Neural cell (in vitro differentiated cells): ENCODE measurements around the gene TTC39C. TPM values are rescaled to one million over a fixed set of nuclear protein-coding genes. Genes with fewer than 3 reads are reported as not detected.

ENCODE experiments used
- H2AFZ ChIP-seq: fragments of 200-600, 300-800 bp; sonication (generic), shearing (Covaris generic); 2 replicates; pipeline ENCODE4 v1.6.0; 2014; ENCODE audit warnings: low read depth, mild to moderate bottlenecking, antibody characterized with exemption, low read length, moderate library complexity
- H3F3A ChIP-seq: fragments of 200-600 bp; shearing (Covaris generic); 2 replicates; pipeline ENCODE4 v1.6.1; 2016; ENCODE audit warnings: mild to moderate bottlenecking, moderate library complexity, mixed read lengths, antibody characterized with exemption, low read length; ENCODE audit not compliant: insufficient read depth, poor library complexity, severe bottlenecking
- H3K27ac ChIP-seq: fragments of 200-600, 300-800 bp; sonication (generic), shearing (Covaris generic); 2 replicates; pipeline ENCODE4 v1.5.1; 2014; ENCODE audit warnings: mild to moderate bottlenecking, low read length, moderate library complexity
- H3K27me3 ChIP-seq: fragments of 300-800, 200-600 bp; sonication (generic), shearing (Covaris generic); 2 replicates; pipeline ENCODE4 v1.6.0; 2014; ENCODE audit warnings: mild to moderate bottlenecking, low read depth, low read length, moderate library complexity; ENCODE audit not compliant: insufficient read depth
- H3K36me3 ChIP-seq: fragments of 300-800, 200-600 bp; sonication (generic), shearing (Covaris generic); 2 replicates; pipeline ENCODE4 v1.5.1; 2014; ENCODE audit warnings: mild to moderate bottlenecking, antibody characterized with exemption, low read length, moderate library complexity; ENCODE audit not compliant: insufficient read depth
- H3K4me2 ChIP-seq: fragments of 300-800, 200-600 bp; sonication (generic), shearing (Covaris generic); 2 replicates; pipeline ENCODE4 v1.6.0; 2014; ENCODE audit warnings: mild to moderate bottlenecking, low read length
- H3K4me3 ChIP-seq: fragments of 300-800, 200-600 bp; sonication (generic), shearing (Covaris generic); 2 replicates; pipeline ENCODE4 v1.5.1; 2014; ENCODE audit warnings: mild to moderate bottlenecking, low read length, moderate library complexity
- H3K79me2 ChIP-seq: fragments of 200-600 bp; shearing (Covaris generic); replicated peaks from 2 replicates; pipeline ENCODE4 v1.6.0; 2014; ENCODE audit warnings: mild to moderate bottlenecking, low read length, moderate library complexity; ENCODE audit not compliant: insufficient read depth
- H3K9ac ChIP-seq: fragments of 300-800, 200-600 bp; sonication (generic), shearing (Covaris generic); 2 replicates; pipeline ENCODE4 v1.6.1; 2016; ENCODE audit warnings: mild to moderate bottlenecking, low read length, mixed read lengths
- H3K9me2 ChIP-seq: fragments of 200-600 bp; shearing (Covaris generic); 2 replicates; pipeline ENCODE4 v1.6.1; 2016; ENCODE audit warnings: mild to moderate bottlenecking, low read length, mixed read lengths; ENCODE audit not compliant: insufficient read depth
- H3K9me3 ChIP-seq: fragments of 200-600, 300-800 bp; sonication (generic), shearing (Covaris generic); 2 replicates; pipeline ENCODE4 v1.6.1; 2016; ENCODE audit warnings: mild to moderate bottlenecking, mixed run types, low read length, moderate library complexity, mixed read lengths
- H4K20me1 ChIP-seq: fragments of 200-600 bp; shearing (Covaris generic); 2 replicates; pipeline ENCODE4 v1.6.1; 2016; ENCODE audit warnings: mild to moderate bottlenecking, mixed run types; ENCODE audit not compliant: insufficient read depth
- CTCF ChIP-seq: fragments of 450-650 bp; IDR thresholded peaks from 2 replicates; pipeline ENCODE4 v1.5.1; 2014; ENCODE audit warnings: antibody characterized with exemption, mild to moderate bottlenecking, moderate library complexity; ENCODE audit not compliant: poor library complexity, severe bottlenecking
- EP300 ChIP-seq: fragments of 450-650 bp; conservative IDR thresholded peaks from 2 replicates; pipeline ENCODE4 v1.6.1; 2014; ENCODE audit warnings: antibody characterized with exemption, mild to moderate bottlenecking, moderate library complexity; ENCODE audit not compliant: poor library complexity, severe bottlenecking
- EZH2 ChIP-seq: fragments of 200-600, 300-800 bp; shearing (Covaris generic), sonication (generic); IDR thresholded peaks from 2 replicates; pipeline ENCODE4 v1.6.1; 2014; ENCODE audit warnings: antibody characterized with exemption, low read length, borderline replicate concordance, mild to moderate bottlenecking; ENCODE audit not compliant: insufficient read depth, poor library complexity, severe bottlenecking
- MXI1 ChIP-seq: fragments of 450-650 bp; conservative IDR thresholded peaks from 2 replicates; pipeline ENCODE4 v1.6.1; 2014; ENCODE audit warnings: antibody characterized with exemption, mild to moderate bottlenecking; ENCODE audit not compliant: poor library complexity, severe bottlenecking
- POLR2AphosphoS5 ChIP-seq: IDR thresholded peaks from 2 replicates; pipeline ENCODE4 v1.6.1; 2012
- RAD21 ChIP-seq: fragments of 450-650 bp; conservative IDR thresholded peaks from 2 replicates; pipeline ENCODE4 v1.6.1; 2014; ENCODE audit warnings: antibody characterized with exemption, mild to moderate bottlenecking, moderate library complexity
- REST ChIP-seq: IDR thresholded peaks from 2 replicates; pipeline ENCODE4 v1.6.1; 2012; ENCODE audit warnings: borderline replicate concordance
- SMC3 ChIP-seq: fragments of 450-650 bp; conservative IDR thresholded peaks from 2 replicates; pipeline ENCODE4 v1.6.1; 2014; ENCODE audit warnings: antibody characterized with exemption, mild to moderate bottlenecking, moderate library complexity; ENCODE audit not compliant: poor library complexity
- TAF1 ChIP-seq: IDR thresholded peaks from 2 replicates; pipeline ENCODE4 v1.6.1; 2012; ENCODE audit warnings: low read depth
- polyA plus RNA-seq: library from polyadenylated mRNA; depleted of rRNA; stranded (reverse); fragments of >200 nt; gene quantifications from 2 replicates; pipeline ENCODE4 v1.2.3, GENCODE V29; 2014

The TTC39C gene
- polyA plus RNA-seq, 1 donor from 2014 or later: 19.9 TPM

GRCh38 chr18:24108641-24109040 is 94.1 kb downstream of the TTC39C start:
- Histone ChIP-seq H3K9me3 (no peaks in the 10 kb centered on the region), H3K9me2 (no peaks in the 10 kb centered on the region), H2AFZ (no peak overlapping the region), H3K4me3 (no peak overlapping the region), H3F3A (no peaks in the 10 kb centered on the region), H3K36me3 (peaks cover 8% of the 10 kb centered on the region), H3K79me2 (no peaks in the 10 kb centered on the region), H3K27me3 (no peaks in the 10 kb centered on the region), H3K4me2 (no peak overlapping the region), H3K27ac (no peak overlapping the region), H4K20me1 (no peaks in the 10 kb centered on the region), H3K9ac (no peak overlapping the region)
- TF ChIP-seq EZH2 (no peak), CTCF (no peak), RAD21 (no peak), EP300 (no peak), MXI1 (no peak), TAF1 (no peak), REST (no peak), SMC3 (no peak), POLR2AphosphoS5 (no peak)

- TF ChIP-seq EP300 (no peak), POLR2AphosphoS5 (no peak), RAD21 (no peak)
- Histone ChIP-seq H3K9me2 (no peaks in the 10 kb centered on the region), H3K9me3 (no peaks in the 10 kb centered on the region), H3K4me3 (no peak overlapping the region), H3K4me2 (no peak overlapping the region), H2AFZ (no peak overlapping the region), H3K27me3 (no peaks in the 10 kb centered on the region), H3K36me3 (no peaks in the 10 kb centered on the region), H3K9ac (no peak overlapping the region), H3F3A (no peaks in the 10 kb centered on the region), H4K20me1 (no peaks in the 10 kb centered on the region), H3K79me2 (no peaks in the 10 kb centered on the region), H3K27ac (no peak overlapping the region)
Observed at GRCh38 chr18:24111936-24112335, 97.4 kb downstream of the TTC39C start.

GRCh38 chr18:24112464-24112863 is 97.9 kb downstream of the TTC39C start:
- no peaks in the 10 kb centered on the region for H3K36me3 ChIP-seq
- H3K27ac ChIP-seq: no peak overlapping the region
- TF ChIP-seq EZH2 (no peak), SMC3 (no peak), MXI1 (no peak), EP300 (no peak), POLR2AphosphoS5 (no peak), REST (no peak), RAD21 (no peak)
- no peak overlapping the region for H3K4me2 ChIP-seq
- H3K4me3 ChIP-seq: no peak overlapping the region
- no peaks in the 10 kb centered on the region for H3K9me2 ChIP-seq
- H4K20me1 ChIP-seq: no peaks in the 10 kb centered on the region
- no peaks in the 10 kb centered on the region for H3K27me3 ChIP-seq
- H2AFZ ChIP-seq: no peak overlapping the region
- H3K9ac ChIP-seq: no peak overlapping the region
- no peaks in the 10 kb centered on the region for H3K9me3 ChIP-seq
- H3K79me2 ChIP-seq: no peaks in the 10 kb centered on the region
- H3F3A ChIP-seq: no peaks in the 10 kb centered on the region
